Measurements from ENCODE around the gene ARMC7. TPM values are rescaled to one million over a fixed set of nuclear protein-coding genes. Genes with fewer than 3 reads are reported as not detected.
A peak's percentile ranks its signal among the peaks of the same experiment; 100 is the strongest.

Gene ARMC7
- total and polyA plus RNA-seq, 2 of the 13 experiments (the other 11 are each of a cell fraction or from before 2014, with no cell fraction given), result 3.9 to 4.2 TPM

DNA sequence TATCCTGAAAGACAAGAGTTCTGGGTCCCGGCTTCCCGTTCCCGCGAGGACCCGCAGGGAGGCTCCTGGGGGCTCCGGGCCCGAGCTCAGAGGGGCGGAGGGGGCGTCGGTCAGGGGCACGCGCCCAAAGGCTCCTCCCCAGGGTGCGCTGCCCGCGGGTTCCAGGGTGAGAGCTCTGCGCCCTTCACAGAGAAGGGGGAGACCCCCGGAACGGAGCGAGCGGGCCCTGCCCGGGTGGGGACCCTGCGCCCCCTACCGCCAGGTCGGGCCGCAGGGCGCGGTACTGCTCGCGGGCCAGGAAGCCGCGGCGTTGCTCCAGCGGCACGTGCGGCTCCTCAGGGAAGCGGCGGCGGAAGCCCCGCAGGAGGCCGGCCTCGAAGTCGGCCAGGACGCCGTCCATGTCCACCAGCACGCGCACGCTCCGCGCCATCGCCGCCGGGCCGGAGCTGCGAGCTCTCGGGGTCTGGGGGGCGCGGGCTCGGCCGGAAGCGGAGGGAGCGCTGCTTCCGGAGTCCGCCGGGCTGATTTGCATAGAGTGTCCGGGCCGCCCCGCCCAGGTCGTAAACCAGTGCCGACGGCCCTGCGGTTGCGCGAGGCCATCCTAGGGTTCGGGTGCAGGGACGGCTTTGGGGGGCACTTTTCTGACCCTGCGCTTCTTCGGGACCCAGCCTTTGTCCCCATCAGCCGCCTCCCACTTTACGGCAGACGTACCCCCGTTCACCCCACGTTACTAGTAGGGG is 21.7 kb downstream of the ARMC7 start, which contains the start of gene NT5C (continued):
- TF ChIP-seq, protein P1, sequence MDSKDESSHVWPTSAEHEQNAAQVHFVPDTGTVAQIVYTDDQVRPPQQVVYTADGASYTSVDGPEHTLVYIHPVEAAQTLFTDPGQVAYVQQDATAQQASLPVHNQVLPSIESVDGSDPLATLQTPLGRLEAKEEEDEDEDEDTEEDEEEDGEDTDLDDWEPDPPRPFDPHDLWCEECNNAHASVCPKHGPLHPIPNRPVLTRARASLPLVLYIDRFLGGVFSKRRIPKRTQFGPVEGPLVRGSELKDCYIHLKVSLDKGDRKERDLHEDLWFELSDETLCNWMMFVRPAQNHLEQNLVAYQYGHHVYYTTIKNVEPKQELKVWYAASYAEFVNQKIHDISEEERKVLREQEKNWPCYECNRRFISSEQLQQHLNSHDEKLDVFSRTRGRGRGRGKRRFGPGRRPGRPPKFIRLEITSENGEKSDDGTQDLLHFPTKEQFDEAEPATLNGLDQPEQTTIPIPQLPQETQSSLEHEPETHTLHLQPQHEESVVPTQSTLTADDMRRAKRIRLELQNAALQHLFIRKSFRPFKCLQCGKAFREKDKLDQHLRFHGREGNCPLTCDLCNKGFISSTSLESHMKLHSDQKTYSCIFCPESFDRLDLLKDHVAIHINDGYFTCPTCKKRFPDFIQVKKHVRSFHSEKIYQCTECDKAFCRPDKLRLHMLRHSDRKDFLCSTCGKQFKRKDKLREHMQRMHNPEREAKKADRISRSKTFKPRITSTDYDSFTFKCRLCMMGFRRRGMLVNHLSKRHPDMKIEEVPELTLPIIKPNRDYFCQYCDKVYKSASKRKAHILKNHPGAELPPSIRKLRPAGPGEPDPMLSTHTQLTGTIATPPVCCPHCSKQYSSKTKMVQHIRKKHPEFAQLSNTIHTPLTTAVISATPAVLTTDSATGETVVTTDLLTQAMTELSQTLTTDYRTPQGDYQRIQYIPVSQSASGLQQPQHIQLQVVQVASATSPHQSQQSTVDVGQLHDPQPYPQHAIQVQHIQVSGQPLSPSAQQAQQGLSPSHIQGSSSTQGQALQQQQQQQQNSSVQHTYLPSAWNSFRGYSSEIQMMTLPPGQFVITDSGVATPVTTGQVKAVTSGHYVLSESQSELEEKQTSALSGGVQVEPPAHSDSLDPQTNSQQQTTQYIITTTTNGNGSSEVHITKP (CRISPR knock-in tag; IDR thresholded peaks at IDR 0.05; ENCODE audit: low read depth), result no peak
- TF ChIP-seq, protein P2, sequence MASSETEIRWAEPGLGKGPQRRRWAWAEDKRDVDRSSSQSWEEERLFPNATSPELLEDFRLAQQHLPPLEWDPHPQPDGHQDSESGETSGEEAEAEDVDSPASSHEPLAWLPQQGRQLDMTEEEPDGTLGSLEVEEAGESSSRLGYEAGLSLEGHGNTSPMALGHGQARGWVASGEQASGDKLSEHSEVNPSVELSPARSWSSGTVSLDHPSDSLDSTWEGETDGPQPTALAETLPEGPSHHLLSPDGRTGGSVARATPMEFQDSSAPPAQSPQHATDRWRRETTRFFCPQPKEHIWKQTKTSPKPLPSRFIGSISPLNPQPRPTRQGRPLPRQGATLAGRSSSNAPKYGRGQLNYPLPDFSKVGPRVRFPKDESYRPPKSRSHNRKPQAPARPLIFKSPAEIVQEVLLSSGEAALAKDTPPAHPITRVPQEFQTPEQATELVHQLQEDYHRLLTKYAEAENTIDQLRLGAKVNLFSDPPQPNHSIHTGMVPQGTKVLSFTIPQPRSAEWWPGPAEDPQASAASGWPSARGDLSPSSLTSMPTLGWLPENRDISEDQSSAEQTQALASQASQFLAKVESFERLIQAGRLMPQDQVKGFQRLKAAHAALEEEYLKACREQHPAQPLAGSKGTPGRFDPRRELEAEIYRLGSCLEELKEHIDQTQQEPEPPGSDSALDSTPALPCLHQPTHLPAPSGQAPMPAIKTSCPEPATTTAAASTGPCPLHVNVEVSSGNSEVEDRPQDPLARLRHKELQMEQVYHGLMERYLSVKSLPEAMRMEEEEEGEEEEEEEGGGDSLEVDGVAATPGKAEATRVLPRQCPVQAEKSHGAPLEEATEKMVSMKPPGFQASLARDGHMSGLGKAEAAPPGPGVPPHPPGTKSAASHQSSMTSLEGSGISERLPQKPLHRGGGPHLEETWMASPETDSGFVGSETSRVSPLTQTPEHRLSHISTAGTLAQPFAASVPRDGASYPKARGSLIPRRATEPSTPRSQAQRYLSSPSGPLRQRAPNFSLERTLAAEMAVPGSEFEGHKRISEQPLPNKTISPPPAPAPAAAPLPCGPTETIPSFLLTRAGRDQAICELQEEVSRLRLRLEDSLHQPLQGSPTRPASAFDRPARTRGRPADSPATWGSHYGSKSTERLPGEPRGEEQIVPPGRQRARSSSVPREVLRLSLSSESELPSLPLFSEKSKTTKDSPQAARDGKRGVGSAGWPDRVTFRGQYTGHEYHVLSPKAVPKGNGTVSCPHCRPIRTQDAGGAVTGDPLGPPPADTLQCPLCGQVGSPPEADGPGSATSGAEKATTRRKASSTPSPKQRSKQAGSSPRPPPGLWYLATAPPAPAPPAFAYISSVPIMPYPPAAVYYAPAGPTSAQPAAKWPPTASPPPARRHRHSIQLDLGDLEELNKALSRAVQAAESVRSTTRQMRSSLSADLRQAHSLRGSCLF (CRISPR knock-in tag; IDR thresholded peaks at IDR 0.05; ENCODE audit: borderline replicate concordance), result no peak
- TF ChIP-seq MLLT10 (CRISPR knock-in tag; IDR thresholded peaks at IDR 0.05) (no peak), FOXK1 (CRISPR knock-in tag; IDR thresholded peaks at IDR 0.05; ENCODE audit: borderline replicate concordance, low read depth) (peak; percentile 32; the same call in 1 of the 2 replicates), TSC22D2 (CRISPR knock-in tag; IDR thresholded peaks at IDR 0.05; ENCODE audit: borderline replicate concordance) (no peak), HOXA5 (CRISPR knock-in tag; IDR thresholded peaks at IDR 0.05) (no peak; the same call in 1 of the 2 replicates), ZSCAN29 (CRISPR knock-in tag; conservative IDR thresholded peaks at IDR 0.05) (peak; percentile 14; the same call in 1 of the 2 replicates), ZNF557 (CRISPR knock-in tag; IDR thresholded peaks at IDR 0.05) (0 out of 2 replicates have a peak, but pooled peaks have one; percentile 64), SALL1 (CRISPR knock-in tag; IDR thresholded peaks at IDR 0.05) (peak; percentile 96), GATA4 (IDR thresholded peaks at IDR 0.05; ENCODE audit: borderline replicate concordance, low read depth) (peak; percentile 47; the same call in 1 of the 2 replicates), ELF1 (CRISPR knock-in tag; IDR thresholded peaks at IDR 0.05) (peak; percentile 80), POLR2A (IDR thresholded peaks at IDR 0.05; ENCODE audit: insufficient read depth in 1 of 2, low read depth in 2 of 2, low read length in 2 of 2) (peak; percentile 85 to 94), MYNN (CRISPR knock-in tag; IDR thresholded peaks at IDR 0.05; ENCODE audit: low read depth) (no peak)
- TF ChIP-seq, protein P3, sequence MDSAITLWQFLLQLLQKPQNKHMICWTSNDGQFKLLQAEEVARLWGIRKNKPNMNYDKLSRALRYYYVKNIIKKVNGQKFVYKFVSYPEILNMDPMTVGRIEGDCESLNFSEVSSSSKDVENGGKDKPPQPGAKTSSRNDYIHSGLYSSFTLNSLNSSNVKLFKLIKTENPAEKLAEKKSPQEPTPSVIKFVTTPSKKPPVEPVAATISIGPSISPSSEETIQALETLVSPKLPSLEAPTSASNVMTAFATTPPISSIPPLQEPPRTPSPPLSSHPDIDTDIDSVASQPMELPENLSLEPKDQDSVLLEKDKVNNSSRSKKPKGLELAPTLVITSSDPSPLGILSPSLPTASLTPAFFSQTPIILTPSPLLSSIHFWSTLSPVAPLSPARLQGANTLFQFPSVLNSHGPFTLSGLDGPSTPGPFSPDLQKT (CRISPR knock-in tag; IDR thresholded peaks at IDR 0.05; ENCODE audit: borderline replicate concordance), result peak; percentile 59; the same call in 1 of the 2 replicates
- TF ChIP-seq, protein P4, sequence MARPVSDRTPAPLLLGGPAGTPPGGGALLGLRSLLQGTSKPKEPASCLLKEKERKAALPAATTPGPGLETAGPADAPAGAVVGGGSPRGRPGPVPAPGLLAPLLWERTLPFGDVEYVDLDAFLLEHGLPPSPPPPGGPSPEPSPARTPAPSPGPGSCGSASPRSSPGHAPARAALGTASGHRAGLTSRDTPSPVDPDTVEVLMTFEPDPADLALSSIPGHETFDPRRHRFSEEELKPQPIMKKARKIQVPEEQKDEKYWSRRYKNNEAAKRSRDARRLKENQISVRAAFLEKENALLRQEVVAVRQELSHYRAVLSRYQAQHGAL (CRISPR knock-in tag; IDR thresholded peaks at IDR 0.05; ENCODE audit: not compliant biosample characterization), result peak; percentile 52
- TF ChIP-seq, protein P5, sequence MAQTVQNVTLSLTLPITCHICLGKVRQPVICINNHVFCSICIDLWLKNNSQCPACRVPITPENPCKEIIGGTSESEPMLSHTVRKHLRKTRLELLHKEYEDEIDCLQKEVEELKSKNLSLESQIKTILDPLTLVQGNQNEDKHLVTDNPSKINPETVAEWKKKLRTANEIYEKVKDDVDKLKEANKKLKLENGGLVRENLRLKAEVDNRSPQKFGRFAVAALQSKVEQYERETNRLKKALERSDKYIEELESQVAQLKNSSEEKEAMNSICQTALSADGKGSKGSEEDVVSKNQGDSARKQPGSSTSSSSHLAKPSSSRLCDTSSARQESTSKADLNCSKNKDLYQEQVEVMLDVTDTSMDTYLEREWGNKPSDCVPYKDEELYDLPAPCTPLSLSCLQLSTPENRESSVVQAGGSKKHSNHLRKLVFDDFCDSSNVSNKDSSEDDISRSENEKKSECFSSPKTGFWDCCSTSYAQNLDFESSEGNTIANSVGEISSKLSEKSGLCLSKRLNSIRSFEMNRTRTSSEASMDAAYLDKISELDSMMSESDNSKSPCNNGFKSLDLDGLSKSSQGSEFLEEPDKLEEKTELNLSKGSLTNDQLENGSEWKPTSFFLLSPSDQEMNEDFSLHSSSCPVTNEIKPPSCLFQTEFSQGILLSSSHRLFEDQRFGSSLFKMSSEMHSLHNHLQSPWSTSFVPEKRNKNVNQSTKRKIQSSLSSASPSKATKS (CRISPR knock-in tag; IDR thresholded peaks at IDR 0.05), result no peak
